B cell (primary cell): ENCODE measurements around the gene PACRG. TPM values are rescaled to one million over a fixed set of nuclear protein-coding genes. Genes with fewer than 3 reads are reported as not detected.

Source experiments
- ATAC-seq: fragments of 200-7000 bp; cut with Tn5 transposase; one replicate; pipeline ENCODE4 v1.10.0; 2021; ENCODE audit warnings: low read depth, mild to moderate bottlenecking, moderate number of reproducible peaks, moderate library complexity
- CTCF ChIA-PET: fragments of 350-600 bp; sonication (Branson Sonifier 250); formaldehyde crosslinking; loops from one replicate; lab custom pipeline; 2021; ENCODE audit warnings: antibody characterized with exemption, inconsistent platforms; lab: Charles Lee
- POLR2A ChIA-PET: fragments of 350-600 bp; sonication (Branson Sonifier 250); formaldehyde crosslinking; loops from one replicate; lab custom pipeline; 2021; ENCODE audit warnings: antibody characterized with exemption; lab: Charles Lee
- DNase-seq: peaks from one replicate; pipeline ENCODE4 v3.0.0; 2013
- H2AFZ ChIP-seq: 2 replicates; pipeline ENCODE4 v1.6.1; 2012; ENCODE audit warnings: mild to moderate bottlenecking, low read depth, low read length; ENCODE audit not compliant: insufficient read depth, poor library complexity, severe bottlenecking
- H3K27ac ChIP-seq, 2 donors: 1 replicate in 1 of 2; 2 replicates in 1 of 2; pipeline ENCODE4 v1.5.1; 2012 to 2013; ENCODE audit warnings: low read length in 2 of 2, mild to moderate bottlenecking in 2 of 2, moderate library complexity in 1 of 2
- H3K27me3 ChIP-seq, 4 experiments: fragments of 200-600 bp in 1 of 4; sonication (generic) in 1 of 4; replicated peaks in 1 of 4; 1 replicate in 2 of 4; 2 replicates in 2 of 4; pipeline versions ENCODE4 v1.6.1 to v1.7.0; 2013 to 2016; ENCODE audit warnings: low read length in 3 of 4, mild to moderate bottlenecking in 2 of 4, mixed read lengths in 1 of 4, moderate library complexity in 1 of 4; ENCODE audit not compliant: insufficient read depth in 4 of 4, control insufficient read depth in 3 of 4; ENCODE audit errors: control extremely low read depth in 1 of 4
- H3K36me3 ChIP-seq, 2 experiments: replicated peaks in 1 of 2; 1 replicate in 1 of 2; 2 replicates in 1 of 2; pipeline versions ENCODE4 v1.6.1 to v1.7.1; 2013; ENCODE audit warnings: low read length in 1 of 2; ENCODE audit not compliant: insufficient read depth in 2 of 2, control insufficient read depth in 1 of 2; ENCODE audit errors: control extremely low read depth in 1 of 2, extremely low read depth in 1 of 2
- H3K4me1 ChIP-seq, 2 donors: fragments of 200-600 bp in 1 of 2; sonication (generic) in 1 of 2; 1 replicate in 1 of 2; 2 replicates in 1 of 2; pipeline versions ENCODE4 v1.5.1 to v1.6.1; 2013 to 2017; ENCODE audit warnings: low read length in 2 of 2; ENCODE audit not compliant: control insufficient read depth in 2 of 2, insufficient read depth in 2 of 2
- H3K4me2 ChIP-seq: replicated peaks from 2 replicates; pipeline ENCODE3; 2012; ENCODE audit warnings: mild to moderate bottlenecking, low read depth, low read length; ENCODE audit not compliant: poor library complexity, severe bottlenecking
- H3K4me3 ChIP-seq, 5 experiments: fragments of 200-600 bp in 1 of 5; sonication (generic) in 1 of 5; 1 replicate in 3 of 5; 2 replicates in 2 of 5; pipeline versions ENCODE4 v1.5.1 to v1.7.0; 2011 to 2016; ENCODE audit warnings: low read length in 4 of 5, mild to moderate bottlenecking in 4 of 5, low read depth in 2 of 5, control low read depth in 1 of 5, moderate library complexity in 1 of 5; ENCODE audit not compliant: insufficient read depth in 1 of 5; ENCODE audit errors: control extremely low read depth in 1 of 5, extremely low read depth in 1 of 5
- H3K79me2 ChIP-seq: fragments of 200-600 bp; sonication (generic); one replicate; pipeline ENCODE4 v1.6.0; 2016; ENCODE audit warnings: low read length; ENCODE audit not compliant: control insufficient read depth, insufficient read depth
- H3K9ac ChIP-seq: fragments of 200-600 bp; sonication (generic); 2 replicates; pipeline ENCODE4 v1.6.1; 2017; ENCODE audit warnings: mild to moderate bottlenecking, low read length, moderate library complexity
- H3K9me3 ChIP-seq, 3 donors: one replicate each; pipeline versions ENCODE4 v1.6.1 to v1.7.1; 2013; ENCODE audit warnings: low read length in 2 of 3; ENCODE audit not compliant: control insufficient read depth in 2 of 3, insufficient read depth in 1 of 3; ENCODE audit errors: control extremely low read depth in 1 of 3
- H4K20me1 ChIP-seq: 2 replicates; pipeline ENCODE4 v1.6.0; 2012; ENCODE audit warnings: mild to moderate bottlenecking, low read length; ENCODE audit not compliant: insufficient read depth, control insufficient read depth, poor library complexity, severe bottlenecking
- H3K27ac Mint-ChIP-seq: one replicate; pipeline ENCODE4 v1.8.0; 2021; ENCODE audit warnings: mixed read lengths
- H3K27me3 Mint-ChIP-seq: one replicate; pipeline ENCODE4 v1.8.0; 2021; ENCODE audit warnings: mixed read lengths
- H3K4me1 Mint-ChIP-seq: one replicate; pipeline ENCODE4 v1.8.0; 2021; ENCODE audit warnings: mixed read lengths
- H3K4me3 Mint-ChIP-seq: one replicate; pipeline ENCODE4 v1.8.0; 2021; ENCODE audit warnings: mixed read lengths
- H3K9me3 Mint-ChIP-seq: one replicate; pipeline ENCODE4 v1.8.0; 2022; ENCODE audit warnings: mixed read lengths; ENCODE audit not compliant: insufficient read depth
- CTCF ChIP-seq: fragments of 200-600 bp; IDR thresholded peaks from one replicate; pipeline ENCODE4 v1.8.0; 2022; ENCODE audit warnings: antibody characterized with exemption, mild to moderate bottlenecking
- EZH2 ChIP-seq: IDR thresholded peaks from 2 replicates; pipeline ENCODE4 v1.6.1; 2012; ENCODE audit warnings: borderline replicate concordance, low read depth, mild to moderate bottlenecking, moderate library complexity, low read length; ENCODE audit not compliant: insufficient read depth, poor library complexity, severe bottlenecking
- WGBS: methylation state at CpG from one replicate; pipeline ENCODE4 v1.1.5; 2013; ENCODE audit warnings: missing lambda C conversion rate; ENCODE audit not compliant: insufficient coverage; 5-methylcytosine and 5-hydroxymethylcytosine counted together
- intact Hi-C: fragments of 100-400 bp; cut with micrococcal nuclease; formaldehyde crosslinking; loops from one replicate; pipeline ENCODE4 v1.10.0; 2022
- polyA plus RNA-seq: library from polyadenylated mRNA; depleted of rRNA; stranded (reverse); fragments of >200 nt; gene quantifications from 2 replicates; pipeline ENCODE4 v1.2.3, GENCODE V29; 2012
- total RNA-seq, 2 donors: library from RNA; stranded (reverse); fragments of 120-200 nt in 1 of 2; gene quantifications; 1 replicate in 1 of 2; 2 replicates in 1 of 2; pipeline versions ENCODE4 v1.2.3 to v1.2.4, GENCODE V29; 2013 to 2022

The PACRG gene
- total and polyA plus RNA-seq, 2 donors (not counting 1 experiment from before 2014, with no cell fraction given), result not detected

GRCh38 chr6:162863821-162864220, 136.0 kb downstream of the PACRG start:
- no CpG with 5 or more reads among the region's 1 CpG for WGBS
- POLR2A ChIA-PET, result no interaction called here

GRCh38 chr6:162864911-162865310, 137.1 kb downstream of the PACRG start:
- ATAC-seq (no peak), DNase-seq (no peak)
- Histone ChIP-seq H3K36me3 (no peaks in the 10 kb centered on the region), H3K4me3 (no peak overlapping the region), H4K20me1 (no peaks in the 10 kb centered on the region), H3K4me1 (peaks cover 0 to 7% of the 10 kb centered on the region in 2 donors), H2AFZ (no peak overlapping the region), H3K27ac (no peak overlapping the region), H3K9ac (no peak overlapping the region), H3K79me2 (no peaks in the 10 kb centered on the region), H3K27me3 (no peaks in the 10 kb centered on the region), H3K9me3 (peaks cover 0 to 6% (median 0%) of the 10 kb centered on the region in 3 donors), H3K4me2 (no peak overlapping the region)
- ChIA-PET CTCF (no interaction called here), POLR2A (no interaction called here)
- Mint-ChIP-seq H3K27ac (no peak overlapping the region), H3K9me3 (no peaks in the 10 kb centered on the region), H3K27me3 (no peaks in the 10 kb centered on the region), H3K4me1 (peaks cover 3% of the 10 kb centered on the region), H3K4me3 (no peak overlapping the region)
- 83% methylated on average over 1 of the region's 5 CpGs for WGBS
- no peak for TF ChIP-seq EZH2
- intact Hi-C loops, result no loop called here

More at GRCh38 chr6:162863821-162864220, 136.0 kb downstream of the PACRG start:
- Histone ChIP-seq H3K4me2 (no peak overlapping the region), H3K9me3 (peaks cover 0 to 6% (median 0%) of the 10 kb centered on the region in 3 donors), H3K79me2 (no peaks in the 10 kb centered on the region), H3K27ac (no peak overlapping the region), H2AFZ (no peak overlapping the region), H3K4me3 (no peak overlapping the region), H3K4me1 (peaks cover 0 to 7% of the 10 kb centered on the region in 2 donors), H4K20me1 (no peaks in the 10 kb centered on the region), H3K27me3 (no peaks in the 10 kb centered on the region), H3K36me3 (no peaks in the 10 kb centered on the region), H3K9ac (no peak overlapping the region)
- CTCF ChIA-PET, result no interaction called here
- intact Hi-C loops, result no loop called here
- H3K4me1 Mint-ChIP-seq, result peaks cover 3% of the 10 kb centered on the region
- no peak for DNase-seq
- no peak overlapping the region for H3K27ac Mint-ChIP-seq
- no peak for TF ChIP-seq EZH2
- TF ChIP-seq CTCF, result no peak
- H3K4me3 Mint-ChIP-seq, result no peak overlapping the region
- no peaks in the 10 kb centered on the region for H3K27me3 Mint-ChIP-seq
- H3K9me3 Mint-ChIP-seq, result no peaks in the 10 kb centered on the region
- ATAC-seq, result no peak
